ENCODE results near the gene LRP6. TPM values are rescaled to one million over a fixed set of nuclear protein-coding genes. Genes with fewer than 3 reads are reported as not detected.

The LRP6 gene
- total and polyA plus RNA-seq, 10 of the 15 experiments (the other 5 are each of a cell fraction or from before 2014, with no cell fraction given): 1.5 to 14.9 (median 6.1) TPM

- ChIA-PET POLR2A (interaction anchor here (0.6 kb wide), 1 partner anchor 39 kb away, joined by 3 read pairs; no protein-coding TSS in a partner anchor), SMC1A (ENCODE audit: uncharacterized antibody, unreplicated experiment) (no interaction called here), CTCF (no interaction called here), RAD21 (ENCODE audit: unreplicated experiment) (no interaction called here)
- intact Hi-C loops (cut with micrococcal nuclease; ENCODE audit: unreplicated experiment) (no loop called here), in situ Hi-C loops (cut with MboI) (no loop called here)
- no peaks in the 10 kb centered on the region for H3K79me2 ChIP-seq (ENCODE audit: control insufficient read depth, insufficient read depth, low read length)
- H3K4me2 ChIP-seq (ENCODE audit: control insufficient read depth, insufficient read depth): no peak overlapping the region
- H3K9ac ChIP-seq (ENCODE audit: control insufficient read depth, insufficient read depth, low read length): no peak overlapping the region
- no peak overlapping the region for H3K4me3 ChIP-seq
- FAIRE-seq (no peak), ATAC-seq (no peak), DNase-seq (ENCODE audit: low read depth, low spot score) (no peak)
- no peaks in the 10 kb centered on the region for H3K27me3 ChIP-seq (replicated peaks in 1 of 2; ENCODE audit: control insufficient read depth in 2 of 2, insufficient read depth in 2 of 2, low read length in 1 of 2)
- no peaks in the 10 kb centered on the region for H3K4me1 ChIP-seq (ENCODE audit: control insufficient read depth, insufficient read depth, low read length)
- BruUV-seq (replicated peaks): no TSS peak
- no peak overlapping the region for H2AFZ ChIP-seq (ENCODE audit: control insufficient read depth, low read depth, low read length)
- TF ChIP-seq FOXK2 (IDR thresholded peaks at IDR 0.05) (no peak), NR2C1 (IDR thresholded peaks at IDR 0.05) (no peak)
- WGBS (ENCODE audit: insufficient coverage, insufficient replicate concordance, low lambda C conversion rate, missing lambda C conversion rate): 78% methylated on average over 3 of the region's 3 CpGs
- H3K36me3 ChIP-seq (ENCODE audit: control insufficient read depth in 2 of 2, insufficient read depth in 2 of 2, low read length in 1 of 2): no peaks in the 10 kb centered on the region; a peak in 1 of 4 replicates
- H3K27ac ChIP-seq (ENCODE audit: control insufficient read depth, insufficient read depth): no peak overlapping the region
- H3K9me3 ChIP-seq (replicated peaks; ENCODE audit: control insufficient read depth, insufficient read depth, low read length): peaks cover 1% of the 10 kb centered on the region; the same call in 1 of the 3 replicates
- H4K20me1 ChIP-seq (ENCODE audit: control insufficient read depth, insufficient read depth): no peaks in the 10 kb centered on the region
Measured at GRCh38 chr12:12195081-12195480, 71.8 kb downstream of the LRP6 start.

- no peaks in the 10 kb centered on the region for H4K20me1 ChIP-seq (ENCODE audit: control insufficient read depth, insufficient read depth)
- BruUV-seq (replicated peaks): no TSS peak
- SMC1A ChIA-PET (ENCODE audit: uncharacterized antibody, unreplicated experiment): interaction anchor here (0.5 kb wide), 1 partner anchor 87 kb away, joined by 3 read pairs; no protein-coding TSS in a partner anchor
- no peak for ATAC-seq
- CTCF ChIA-PET: interaction anchor here (0.6 kb wide), 1 partner anchor 32 kb away, joined by 3 read pairs; no protein-coding TSS in a partner anchor
- H3K4me2 ChIP-seq (ENCODE audit: control insufficient read depth, insufficient read depth): no peak overlapping the region
- H2AFZ ChIP-seq (ENCODE audit: control insufficient read depth, low read depth, low read length): no peak overlapping the region
- H3K9me3 ChIP-seq (replicated peaks; ENCODE audit: control insufficient read depth, insufficient read depth, low read length): peaks cover 1% of the 10 kb centered on the region; the same call in 1 of the 3 replicates
- H3K79me2 ChIP-seq (ENCODE audit: control insufficient read depth, insufficient read depth, low read length): no peaks in the 10 kb centered on the region
- no peak for FAIRE-seq
- H3K27ac ChIP-seq (ENCODE audit: control insufficient read depth, insufficient read depth): no peak overlapping the region
- RAD21 ChIA-PET (ENCODE audit: unreplicated experiment): interaction anchor here (0.5 kb wide), 1 partner anchor 507 kb away, joined by 3 read pairs; no protein-coding TSS in a partner anchor
- H3K36me3 ChIP-seq (ENCODE audit: control insufficient read depth in 2 of 2, insufficient read depth in 2 of 2, low read length in 1 of 2): no peaks in the 10 kb centered on the region; a peak in 1 of 4 replicates
- intact Hi-C loops (cut with micrococcal nuclease; ENCODE audit: unreplicated experiment) (no loop called here), in situ Hi-C loops (cut with MboI) (no loop called here)
- DNase-seq (ENCODE audit: low read depth, low spot score): no peak
- POLR2A ChIA-PET: no interaction called here
- H3K9ac ChIP-seq (ENCODE audit: control insufficient read depth, insufficient read depth, low read length): no peak overlapping the region
- no peak for TF ChIP-seq RELB (IDR thresholded peaks at IDR 0.05; ENCODE audit: low read depth)
- no peaks in the 10 kb centered on the region for H3K27me3 ChIP-seq (replicated peaks in 1 of 2; ENCODE audit: control insufficient read depth in 2 of 2, insufficient read depth in 2 of 2, low read length in 1 of 2)
- WGBS (ENCODE audit: insufficient coverage, insufficient replicate concordance, low lambda C conversion rate, missing lambda C conversion rate): 2% methylated on average over 2 of the region's 2 CpGs
- no peaks in the 10 kb centered on the region for H3K4me1 ChIP-seq (ENCODE audit: control insufficient read depth, insufficient read depth, low read length)
- H3K4me3 ChIP-seq: no peak overlapping the region
Measured at GRCh38 chr12:12194206-12194605, 72.6 kb downstream of the LRP6 start.

Measured in GM12878 (cell line).